Activated CD4-positive, alpha-beta T cell treated with anti-CD3 and anti-CD28 coated beads, Interleukin-2, amount 50 U/mL, for 16 hours (primary cell): ENCODE measurements around the gene GPRC5A.

Source experiments
- DNase-seq: peaks from one replicate; pipeline ENCODE4 v3.0.0-alpha.2; 2020

Gene GPRC5A

DNA sequence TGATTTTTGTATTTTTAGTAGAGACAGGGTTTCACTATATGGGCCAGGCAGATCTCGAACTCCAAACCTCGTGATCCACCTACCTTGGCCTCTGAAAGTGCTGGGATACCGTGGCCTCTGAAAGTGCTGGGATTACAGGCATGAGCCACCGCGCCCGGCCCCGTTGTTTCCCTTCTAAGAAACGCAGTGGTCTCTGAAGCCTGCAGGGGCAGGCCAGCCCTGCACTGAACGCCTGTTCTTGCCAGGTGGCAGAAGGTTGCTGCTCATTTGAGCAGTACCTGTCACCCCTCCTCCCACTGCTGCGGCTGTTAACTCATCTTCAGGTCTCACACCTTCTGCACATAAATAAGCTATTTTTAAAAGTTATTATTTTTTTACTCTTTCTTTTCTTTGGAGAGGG, 24.3 kb downstream of the GPRC5A start:
- no peak for DNase-seq

DNA sequence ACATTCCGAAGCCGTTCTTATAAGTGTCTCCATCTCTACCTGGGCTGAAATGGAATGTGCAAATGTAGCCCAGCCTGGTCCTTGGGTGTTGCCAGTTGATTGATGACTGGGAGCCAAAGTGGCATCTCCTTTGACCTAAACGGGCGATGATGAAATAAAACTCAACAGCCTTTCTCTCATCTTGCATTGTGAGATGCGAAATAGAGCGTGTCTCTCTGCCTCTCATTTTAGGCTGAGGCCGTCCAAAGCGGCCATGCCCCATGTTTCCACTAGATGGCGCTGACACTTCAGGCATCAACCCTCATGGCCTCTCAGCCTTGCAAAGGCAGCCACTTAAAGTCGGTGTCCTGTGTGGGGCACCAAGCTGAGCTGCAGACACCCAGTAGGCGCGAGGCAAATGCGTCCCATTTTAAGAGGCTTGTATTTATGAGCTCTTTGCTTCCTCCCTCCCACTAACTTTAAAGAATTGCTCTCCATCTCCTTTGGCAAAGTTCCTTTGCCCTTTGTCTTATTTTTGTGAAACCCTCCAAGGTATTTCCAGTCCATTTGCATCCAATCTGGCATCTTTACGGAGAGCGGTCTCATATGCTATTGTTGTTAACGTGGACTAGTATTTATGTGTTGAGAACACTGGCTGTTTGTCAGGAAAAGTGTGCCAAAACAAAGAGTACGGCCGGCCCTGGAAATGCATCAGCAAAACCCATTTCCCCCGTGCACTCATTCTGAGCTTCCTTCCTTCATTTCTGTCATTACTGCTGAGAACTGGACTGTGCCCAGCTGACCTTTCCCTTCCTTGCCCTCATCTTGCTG, 25.0 kb downstream of the GPRC5A start:
- peak; percentile 90 for DNase-seq

DNA sequence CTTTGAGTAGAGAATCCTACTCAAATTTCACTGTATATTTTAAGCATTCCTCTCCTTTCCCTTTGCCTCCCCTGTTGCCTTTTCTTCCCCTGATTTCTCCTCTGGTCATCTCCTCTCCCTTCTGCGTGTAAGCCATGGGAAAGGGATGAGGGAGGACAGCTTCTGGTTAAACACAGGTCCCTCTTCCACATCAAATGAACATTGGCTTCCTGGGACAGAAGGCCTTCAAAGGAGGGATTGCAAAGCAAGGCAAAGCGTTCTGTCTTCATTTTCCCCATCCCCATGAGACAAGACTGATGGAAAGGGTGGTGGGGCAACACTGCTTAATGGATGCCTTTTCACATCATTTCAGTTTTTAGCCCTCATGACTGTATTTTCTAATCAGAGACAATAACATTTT, 26.2 kb downstream of the GPRC5A start:
- no peak for DNase-seq

DNA sequence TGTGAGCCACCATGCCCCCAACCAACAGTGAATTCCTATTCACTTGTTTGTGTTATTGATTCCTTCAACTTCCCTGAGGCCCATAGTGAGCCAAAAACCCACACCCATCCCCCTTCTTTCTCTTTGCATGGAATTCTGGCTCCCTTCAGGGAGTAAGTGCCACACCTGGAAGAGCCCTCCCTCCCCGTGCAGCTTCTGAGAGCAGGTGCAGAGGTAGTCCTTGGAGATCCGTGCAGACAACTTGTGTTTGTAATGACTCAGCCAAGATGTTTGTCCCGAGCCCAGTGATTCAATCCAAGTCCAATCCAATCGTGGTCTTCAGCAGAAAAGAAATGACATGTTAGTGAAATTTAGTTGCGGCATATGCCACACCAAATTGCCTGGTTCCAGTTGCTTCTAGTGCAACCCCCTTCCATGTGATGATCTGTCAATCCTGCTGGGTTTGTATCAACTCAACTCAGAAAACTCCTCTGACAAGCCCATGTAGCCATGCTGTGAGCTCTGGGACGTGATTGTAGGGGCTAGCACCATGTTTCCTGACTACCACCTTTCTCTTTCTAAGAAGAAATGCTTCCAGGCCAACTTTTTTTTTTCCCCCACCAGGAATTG, 27.5 kb downstream of the GPRC5A start:
- no peak for DNase-seq

DNA sequence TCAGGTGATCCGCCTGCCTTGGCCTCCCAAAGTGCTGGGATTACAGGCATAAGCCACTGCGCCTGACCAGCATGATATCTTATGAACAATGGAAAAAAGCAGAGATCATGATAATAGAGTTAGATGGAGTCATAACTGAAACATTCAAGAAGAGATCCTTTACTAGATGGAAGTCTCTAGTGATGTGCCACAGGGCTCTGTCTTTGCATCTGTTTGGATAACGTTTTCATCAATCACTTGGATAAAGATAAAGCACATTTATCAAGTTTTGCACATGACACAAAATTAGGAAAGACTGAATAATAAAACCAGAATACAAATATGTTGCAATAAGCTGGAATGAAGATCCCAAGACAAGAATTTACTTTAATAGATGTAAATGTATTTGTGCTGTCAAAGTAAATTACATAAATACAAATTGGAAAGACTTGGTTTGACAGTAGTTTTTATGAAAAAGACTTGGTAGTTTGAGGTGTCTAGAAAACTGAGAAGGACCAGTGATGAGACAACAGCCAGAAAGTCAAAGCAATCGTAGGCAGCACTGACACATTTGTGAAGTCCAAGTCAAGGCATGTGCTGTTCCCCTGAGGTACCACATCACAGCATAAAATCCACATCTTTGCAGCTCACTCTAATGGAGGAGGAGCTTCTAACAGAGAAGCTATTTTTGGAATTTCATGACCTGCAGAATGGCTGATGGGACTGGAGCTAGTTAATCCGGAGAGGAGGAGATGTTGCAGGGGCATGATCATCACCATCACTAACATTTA, 28.5 kb downstream of the GPRC5A start:
- no peak for DNase-seq

DNA sequence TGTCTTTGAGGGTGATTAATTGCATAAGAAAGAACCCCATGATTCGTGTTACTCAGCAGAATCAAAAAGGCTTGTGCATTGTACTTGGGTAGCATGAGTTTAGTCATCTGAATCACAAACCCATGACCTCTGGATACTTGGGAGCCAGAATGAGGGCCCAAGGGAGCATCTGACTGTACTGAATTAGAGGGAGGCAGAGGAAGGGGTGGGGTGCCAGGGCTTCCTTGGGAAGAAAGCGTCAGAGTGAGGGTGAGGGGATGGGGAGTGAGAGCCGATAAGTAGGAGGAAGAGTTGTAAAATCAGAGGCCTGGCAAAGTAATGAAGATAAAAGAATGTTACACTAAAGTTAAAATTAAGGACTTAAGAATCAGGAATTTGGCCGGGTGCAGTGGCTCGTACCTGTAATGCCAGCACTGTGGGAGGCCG, 30.8 kb downstream of the GPRC5A start:
- no peak for DNase-seq

DNA sequence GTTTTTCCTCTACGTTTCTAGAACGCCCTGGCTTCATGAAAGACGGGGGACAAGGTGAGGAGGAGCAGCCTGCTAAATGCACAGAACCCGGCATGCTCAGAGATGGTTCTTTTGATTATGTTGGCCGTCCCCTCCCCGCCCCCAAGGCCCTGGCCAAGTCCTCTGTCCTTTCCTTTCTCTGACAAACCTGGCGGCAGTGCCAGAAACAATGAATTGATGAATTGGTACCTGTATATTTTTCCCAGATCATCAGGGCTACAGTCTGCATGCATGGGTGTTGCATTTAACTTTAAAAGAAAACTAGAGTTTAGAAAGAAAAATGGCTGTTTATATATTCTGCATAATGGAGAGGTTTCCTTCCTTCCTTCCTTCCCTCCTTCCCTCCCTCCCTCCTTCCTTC, 31.6 kb downstream of the GPRC5A start:
- DNase-seq = no peak

DNA sequence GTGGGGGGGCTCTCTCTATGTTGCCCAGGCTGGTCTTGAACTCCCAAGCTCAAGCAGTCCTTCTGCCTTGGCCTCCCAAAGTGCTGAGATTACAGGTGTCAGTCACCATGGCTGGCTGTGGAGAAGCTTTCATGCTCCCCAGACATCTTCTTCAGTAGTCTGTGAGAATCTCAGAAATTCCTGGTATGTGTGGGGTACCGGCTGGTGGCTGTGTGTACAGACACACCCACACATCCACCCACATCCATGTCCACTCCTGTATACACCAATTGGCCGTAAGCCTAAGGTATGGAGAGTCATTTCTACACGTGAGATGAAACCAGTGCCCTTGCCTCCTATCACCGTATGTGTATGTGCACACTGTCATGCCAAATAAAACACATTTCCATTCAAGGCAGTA, 32.8 kb downstream of the GPRC5A start:
- no peak for DNase-seq

DNA sequence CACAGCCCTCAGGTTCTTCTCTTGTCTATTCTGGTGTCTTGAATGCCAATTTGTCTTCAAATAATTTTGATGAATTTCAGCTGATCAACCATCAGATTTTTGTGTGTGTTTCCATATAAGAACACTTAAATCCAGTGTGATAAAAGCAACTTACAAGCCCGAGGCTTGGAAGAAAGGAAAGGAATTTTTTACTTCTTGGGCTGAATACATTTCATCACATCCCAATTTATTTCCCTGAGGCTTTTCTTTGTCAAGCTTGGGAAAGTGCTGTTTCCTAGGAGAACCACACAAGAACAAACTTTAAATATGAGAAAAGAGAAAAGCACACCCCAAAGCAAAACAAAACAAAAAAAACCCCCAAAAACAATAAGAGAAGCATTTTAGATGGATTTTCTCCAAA, 34.0 kb downstream of the GPRC5A start:
- no peak for DNase-seq

DNA sequence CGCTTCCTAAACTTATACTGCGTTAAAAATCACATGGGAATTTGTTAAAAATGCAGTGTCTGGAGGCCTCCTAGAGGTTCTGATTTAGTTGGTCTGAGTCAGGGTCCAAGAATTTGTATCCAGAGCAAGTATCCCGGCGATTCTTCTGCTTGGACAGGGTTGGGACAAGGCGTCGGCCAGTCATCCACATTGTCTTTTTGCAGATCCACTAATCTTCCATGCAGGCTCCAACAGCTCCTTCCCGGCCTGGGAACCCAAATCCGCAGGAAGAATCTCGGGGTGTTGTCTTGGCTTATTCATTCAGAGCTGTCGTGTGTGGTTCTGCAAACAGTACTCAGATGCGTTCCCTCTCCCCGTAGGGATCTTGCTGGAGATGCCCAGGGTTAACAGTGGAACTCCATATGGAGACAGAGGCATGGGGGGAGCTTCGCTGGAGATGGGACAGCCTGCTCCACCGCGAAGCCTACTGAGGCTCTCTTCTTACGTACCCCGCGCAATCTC, 35.3 kb downstream of the GPRC5A start:
- no peak for DNase-seq

DNA sequence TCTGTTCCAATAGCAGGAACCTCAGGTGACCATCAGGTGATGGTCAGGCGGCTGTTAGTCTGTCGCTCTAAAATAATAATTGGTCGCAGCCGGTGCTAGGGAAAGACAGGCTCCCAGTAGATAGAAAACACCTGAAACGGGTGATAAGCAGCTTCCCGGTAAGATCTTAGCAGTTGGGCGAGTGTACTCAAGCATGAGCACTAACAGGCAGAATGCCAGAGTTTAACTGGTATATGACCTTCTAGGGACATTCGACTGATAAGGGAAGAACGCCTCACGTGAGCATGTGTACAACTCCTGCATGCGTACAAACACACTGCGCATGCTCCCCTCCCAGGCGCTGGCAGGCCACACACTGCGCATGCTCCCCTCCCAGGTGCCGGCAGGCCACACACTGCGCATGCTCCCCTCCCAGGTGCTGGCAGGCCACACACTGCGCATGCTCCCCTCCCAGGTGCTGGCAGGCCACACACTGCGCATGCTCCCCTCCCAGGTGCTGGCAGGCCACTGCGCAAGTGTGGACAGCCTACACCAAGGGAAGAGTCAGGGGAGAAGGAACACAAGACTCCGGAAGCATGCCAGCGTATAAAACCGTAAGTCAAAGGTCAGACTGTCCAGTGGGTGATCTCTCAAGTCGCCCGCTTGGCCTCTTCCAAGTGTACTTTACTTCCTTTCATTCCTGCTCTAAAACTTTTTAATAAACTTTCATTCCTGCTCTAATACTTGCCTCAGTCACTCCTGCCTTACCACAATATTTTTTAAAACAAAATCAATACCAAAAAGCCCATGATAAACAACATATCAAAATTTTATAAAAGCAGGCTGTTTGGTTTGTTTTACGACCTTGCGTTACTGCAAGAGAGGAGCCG, 36.1 kb downstream of the GPRC5A start:
- DNase-seq = peak; percentile 51

DNA sequence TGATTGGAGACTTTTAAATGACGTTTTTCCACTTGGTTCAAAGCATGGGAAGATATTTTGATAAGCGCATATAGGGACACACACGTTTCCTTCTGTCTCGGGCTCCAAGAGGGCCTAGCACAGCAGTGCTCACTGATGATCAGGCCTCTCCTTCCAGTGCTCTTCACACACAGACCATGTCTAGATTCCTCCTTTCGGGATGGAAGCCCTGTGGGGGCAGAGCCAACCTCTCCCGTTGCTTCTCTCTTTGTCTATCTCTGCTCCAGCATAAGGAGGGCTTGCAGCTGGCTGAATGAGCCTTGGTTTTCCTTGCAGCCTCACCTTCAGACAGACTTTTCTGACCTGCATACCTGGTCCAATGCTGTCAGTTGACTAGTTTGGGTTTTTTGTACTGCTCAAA, 38.3 kb downstream of the GPRC5A start:
- DNase-seq = no peak

DNA sequence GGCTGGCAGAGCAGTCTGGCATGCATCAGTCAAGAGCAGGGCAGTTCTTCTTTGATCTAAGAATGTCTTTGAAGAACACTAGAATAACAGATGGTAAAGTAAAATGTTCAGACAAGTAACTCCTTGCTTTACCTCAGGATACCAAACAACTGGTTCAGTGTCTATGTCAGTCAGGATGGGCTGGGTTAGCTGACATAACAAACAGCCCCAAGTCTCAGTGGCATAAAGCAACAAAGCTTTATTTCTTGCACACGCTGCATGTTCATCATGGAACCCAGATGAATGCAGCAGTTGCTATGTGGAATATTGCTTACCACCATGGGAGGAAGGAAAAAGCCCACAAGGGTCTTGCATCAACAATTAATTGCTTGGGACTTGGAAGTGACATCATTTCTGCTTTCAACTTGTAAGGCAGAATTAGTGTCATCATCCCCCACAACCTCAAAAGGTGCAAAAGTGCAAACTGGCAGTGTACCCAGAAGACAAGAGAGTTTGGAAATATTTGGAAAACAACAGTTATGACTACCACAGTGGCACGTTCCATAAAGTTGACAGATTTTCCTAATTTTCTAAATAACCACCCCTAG, 39.4 kb downstream of the GPRC5A start:
- DNase-seq = no peak

DNA sequence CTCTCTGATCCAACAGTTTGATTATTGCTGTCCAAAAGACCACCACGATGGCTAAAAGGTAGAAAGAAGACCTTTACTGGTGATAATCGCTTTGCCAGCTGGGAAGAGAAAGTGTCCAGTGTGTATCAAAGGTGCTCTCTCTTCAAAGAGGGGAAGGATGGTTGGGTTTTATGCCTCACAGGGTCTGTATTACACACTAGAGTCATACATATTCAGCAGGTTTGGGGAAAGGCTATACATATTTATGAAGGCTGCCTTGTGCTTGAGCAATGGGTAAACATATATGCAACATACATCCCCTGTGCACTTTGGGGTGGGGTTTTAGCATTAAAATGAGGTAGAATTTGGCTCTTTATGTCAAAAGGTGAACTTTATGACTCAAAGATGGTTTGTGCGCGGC, 42.4 kb downstream of the GPRC5A start:
- no peak for DNase-seq

DNA sequence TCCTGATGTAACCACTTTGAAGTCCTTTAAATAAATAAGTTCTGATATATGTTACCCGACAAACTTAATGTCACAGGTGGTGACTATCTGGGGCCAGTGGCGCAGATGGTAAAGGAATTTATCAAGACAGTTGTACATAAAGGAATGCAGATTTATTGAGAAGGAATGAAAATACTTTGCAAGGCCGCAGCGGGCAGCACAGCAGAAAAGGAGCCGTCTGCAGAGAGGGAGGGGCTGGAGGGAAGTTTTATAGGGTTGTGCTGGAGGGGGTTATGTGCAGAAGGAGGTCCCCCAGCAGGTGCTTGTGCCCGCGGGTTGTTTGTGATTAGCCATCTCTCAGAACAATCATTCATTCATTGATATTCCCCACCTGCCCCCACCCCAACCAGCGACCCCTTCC, 43.2 kb downstream of the GPRC5A start:
- DNase-seq = no peak

DNA sequence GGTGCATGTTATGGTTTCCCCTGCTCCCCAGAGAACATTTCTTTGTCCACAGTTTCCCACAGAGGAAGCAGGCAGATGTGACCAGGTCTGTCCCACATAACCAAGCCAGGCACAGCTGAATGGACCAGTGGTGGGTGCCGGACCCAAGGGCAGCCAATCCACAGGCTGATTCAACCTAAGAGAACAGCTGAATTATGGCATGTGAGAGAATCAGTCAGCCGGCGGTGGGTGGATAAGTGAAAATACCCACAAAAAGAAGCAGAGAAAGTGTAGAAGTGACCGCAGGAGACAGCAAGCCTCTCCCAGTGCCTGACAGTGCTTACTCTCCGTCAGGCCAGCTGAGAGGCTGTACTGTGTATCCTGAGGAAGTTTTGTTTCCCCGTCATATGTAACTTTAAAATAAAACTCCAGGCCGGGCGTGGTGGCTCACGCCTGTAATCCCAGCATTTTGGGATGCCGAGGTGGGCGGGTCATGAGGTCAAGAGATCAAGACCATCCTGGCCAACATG, 45.7 kb downstream of the GPRC5A start:
- DNase-seq = no peak

DNA sequence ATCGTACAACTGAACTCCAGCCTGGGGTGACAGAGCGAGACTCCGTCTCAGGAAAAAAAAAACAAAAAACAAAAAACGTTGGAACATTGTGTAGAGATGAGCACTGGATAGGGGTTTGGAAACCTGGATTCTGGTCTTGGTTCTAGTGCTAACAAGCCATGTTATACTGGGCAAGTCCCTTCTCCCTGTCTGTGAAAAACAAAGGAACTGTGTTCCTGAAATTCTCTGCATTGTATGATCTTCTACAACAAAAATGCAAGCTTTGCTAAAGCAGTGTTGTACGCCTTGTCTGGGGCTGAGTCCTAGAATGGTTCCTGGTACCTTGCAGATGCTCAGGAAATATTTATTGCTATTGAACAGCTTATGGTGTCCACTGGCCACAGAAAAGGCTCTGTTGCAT, 47.2 kb downstream of the GPRC5A start:
- DNase-seq = no peak

DNA sequence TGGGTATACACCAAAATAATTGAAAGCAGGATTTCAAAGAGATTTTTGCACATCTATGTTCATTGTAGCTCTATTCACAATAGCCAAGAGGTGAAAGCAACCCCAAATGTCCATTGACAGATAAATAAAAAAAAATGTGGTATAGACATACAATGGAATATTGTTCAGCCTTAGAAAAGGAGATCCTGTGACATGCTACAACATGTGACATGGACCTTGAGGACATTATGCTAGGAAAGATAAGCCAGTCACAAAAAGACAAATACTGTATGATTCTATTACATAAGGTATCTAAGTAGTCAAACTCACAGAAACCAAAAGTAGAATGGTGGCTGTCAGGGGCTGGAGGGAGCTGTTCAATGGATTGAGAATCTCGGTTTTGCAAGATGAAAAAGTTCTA, 48.5 kb downstream of the GPRC5A start:
- no peak for DNase-seq

DNA sequence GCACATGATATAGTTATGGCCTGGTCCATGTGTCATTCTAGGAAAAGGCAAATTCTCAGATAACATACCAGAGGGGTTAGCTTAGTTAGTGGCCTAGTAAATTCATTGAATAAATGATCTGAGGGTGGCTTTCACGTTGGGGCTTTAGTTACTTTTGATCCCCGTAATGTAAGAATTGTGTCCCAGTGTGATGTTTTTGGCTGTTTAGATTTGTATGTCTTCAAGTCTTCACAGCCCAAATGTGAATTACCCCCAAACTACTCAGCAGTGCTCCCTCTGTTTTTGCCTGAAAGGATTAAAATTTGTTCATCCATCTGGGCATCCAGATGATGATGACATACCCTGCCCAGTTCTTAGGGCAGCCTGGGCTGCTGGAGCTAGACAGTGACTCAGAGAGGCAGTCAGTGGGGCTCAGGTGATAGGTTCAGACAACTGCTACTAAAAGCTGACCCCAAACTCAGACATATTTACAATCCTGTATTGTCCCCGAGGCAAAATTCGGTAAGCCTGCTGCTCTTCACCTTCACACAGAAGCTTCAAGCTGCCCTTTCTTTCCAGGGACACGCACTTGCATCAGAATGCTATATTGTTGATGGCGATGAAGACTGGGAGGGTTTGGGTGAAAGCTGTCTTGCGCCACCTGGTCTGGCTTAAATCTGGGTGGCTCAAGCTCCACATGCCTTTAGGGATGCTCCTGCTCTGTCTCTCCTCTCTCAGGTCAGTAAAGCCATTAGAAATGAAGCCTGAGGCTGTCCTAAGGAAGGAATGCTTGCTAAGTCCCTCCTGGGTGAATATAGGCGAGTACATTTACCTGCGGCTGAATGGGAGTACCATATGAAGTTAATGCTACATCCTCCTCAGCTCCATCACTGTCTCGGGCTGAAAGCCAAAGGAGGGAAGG, 50.3 kb downstream of the GPRC5A start:
- DNase-seq = no peak

DNA sequence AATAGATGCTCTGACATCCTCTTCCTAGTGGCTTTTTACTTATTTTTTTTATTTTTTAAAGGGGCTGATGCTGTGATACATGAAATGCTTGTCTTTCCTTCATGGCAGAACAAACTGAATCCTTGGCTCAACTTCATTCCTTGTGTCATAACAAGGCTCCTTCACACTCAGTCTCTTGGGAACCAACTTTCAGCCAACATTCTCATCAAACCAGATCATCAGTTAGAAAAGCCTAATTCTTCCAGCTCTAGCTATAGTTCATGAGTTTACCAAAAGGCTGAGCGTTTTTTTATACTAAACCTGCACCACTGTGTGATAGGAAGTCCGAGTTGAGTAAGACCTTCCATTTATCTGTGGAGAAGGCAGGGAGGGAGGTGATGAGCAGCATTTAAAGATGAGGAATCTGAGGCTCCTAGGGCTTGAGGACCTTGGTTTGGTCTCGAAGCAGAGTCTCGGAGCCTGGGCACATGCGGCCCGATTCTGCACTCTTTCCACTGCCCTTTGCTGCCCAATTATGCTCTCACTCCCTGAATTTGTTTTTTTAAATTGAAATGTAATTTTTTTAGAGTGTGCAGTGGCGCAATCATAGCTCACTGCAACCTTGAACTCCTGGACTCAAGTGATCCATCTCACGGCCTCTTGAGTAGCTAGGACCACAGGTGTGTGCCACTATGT, 52.4 kb downstream of the GPRC5A start:
- no peak for DNase-seq

DNA sequence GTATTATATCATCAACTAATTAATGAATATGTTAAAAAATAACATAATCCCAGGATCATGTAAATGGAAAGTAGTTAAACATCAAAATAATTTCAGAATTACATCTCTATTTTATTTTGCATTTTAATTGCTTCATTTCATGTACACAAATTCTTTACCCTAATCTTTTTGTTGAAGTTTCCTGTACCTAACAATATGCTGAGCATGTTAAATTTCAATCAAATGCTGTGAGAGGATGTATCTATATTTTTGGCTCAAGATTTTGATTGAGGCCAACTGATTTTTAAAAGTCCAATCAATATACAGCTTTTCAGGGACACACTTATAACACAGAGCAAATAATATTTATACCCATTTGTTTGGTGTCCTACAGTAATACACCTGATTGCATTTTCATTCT, 54.2 kb downstream of the GPRC5A start:
- DNase-seq = no peak
